ENCODE data around the gene ODAD3.

GRCh38 chr19:11426656-11427055 lies 8.3 kb downstream of the ODAD3 start:
- TF ChIP-seq CTCF (conservative IDR thresholded peaks at IDR 0.05): no peak
- TF ChIP-seq EZH2 (IDR thresholded peaks at IDR 0.05; ENCODE audit: low read depth): no peak
